AG10803 (cell line): ENCODE data around the gene MPPED2.
A peak's percentile ranks its signal among the peaks of the same experiment; 100 is the strongest.

Experiments used
- DNase-seq: peaks from one replicate; pipeline ENCODE4 v3.0.0; 2010; ENCODE audit warnings: low read depth
- H3K4me3 ChIP-seq: 2 replicates; pipeline ENCODE4 v1.5.1; 2011; ENCODE audit warnings: mild to moderate bottlenecking, low read length, control low read depth
- TF ChIP-seq, protein P1 (sequence below): conservative IDR thresholded peaks from 2 replicates; pipeline ENCODE4 v1.5.1; 2011; ENCODE audit warnings: mild to moderate bottlenecking, low read length, control low read depth, inconsistent platforms

MPPED2 gene

DNA sequence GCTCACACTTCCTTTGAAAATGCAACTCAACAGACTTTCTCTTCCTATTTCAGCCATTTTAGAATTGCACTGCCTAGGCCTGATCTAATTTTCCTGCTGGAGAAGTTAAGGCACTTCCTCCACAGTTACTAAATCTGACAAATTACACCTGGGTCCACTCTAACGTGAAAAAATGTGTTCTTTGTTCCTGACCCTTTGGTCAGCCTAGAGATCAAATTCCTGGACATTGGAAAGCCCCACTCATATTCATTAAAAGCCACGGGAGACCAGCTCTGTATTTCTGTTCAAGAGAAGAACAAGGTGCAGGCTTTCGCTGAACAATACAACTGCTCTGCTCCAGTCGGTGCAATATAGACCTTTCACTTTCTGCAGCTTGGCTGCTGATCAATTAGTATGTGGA lies 96.6 kb downstream of the MPPED2 start:
- H3K4me3 ChIP-seq: no peak overlapping the region
- DNase-seq: no peak
- TF ChIP-seq, protein P1, sequence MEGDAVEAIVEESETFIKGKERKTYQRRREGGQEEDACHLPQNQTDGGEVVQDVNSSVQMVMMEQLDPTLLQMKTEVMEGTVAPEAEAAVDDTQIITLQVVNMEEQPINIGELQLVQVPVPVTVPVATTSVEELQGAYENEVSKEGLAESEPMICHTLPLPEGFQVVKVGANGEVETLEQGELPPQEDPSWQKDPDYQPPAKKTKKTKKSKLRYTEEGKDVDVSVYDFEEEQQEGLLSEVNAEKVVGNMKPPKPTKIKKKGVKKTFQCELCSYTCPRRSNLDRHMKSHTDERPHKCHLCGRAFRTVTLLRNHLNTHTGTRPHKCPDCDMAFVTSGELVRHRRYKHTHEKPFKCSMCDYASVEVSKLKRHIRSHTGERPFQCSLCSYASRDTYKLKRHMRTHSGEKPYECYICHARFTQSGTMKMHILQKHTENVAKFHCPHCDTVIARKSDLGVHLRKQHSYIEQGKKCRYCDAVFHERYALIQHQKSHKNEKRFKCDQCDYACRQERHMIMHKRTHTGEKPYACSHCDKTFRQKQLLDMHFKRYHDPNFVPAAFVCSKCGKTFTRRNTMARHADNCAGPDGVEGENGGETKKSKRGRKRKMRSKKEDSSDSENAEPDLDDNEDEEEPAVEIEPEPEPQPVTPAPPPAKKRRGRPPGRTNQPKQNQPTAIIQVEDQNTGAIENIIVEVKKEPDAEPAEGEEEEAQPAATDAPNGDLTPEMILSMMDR: no peak

DNA sequence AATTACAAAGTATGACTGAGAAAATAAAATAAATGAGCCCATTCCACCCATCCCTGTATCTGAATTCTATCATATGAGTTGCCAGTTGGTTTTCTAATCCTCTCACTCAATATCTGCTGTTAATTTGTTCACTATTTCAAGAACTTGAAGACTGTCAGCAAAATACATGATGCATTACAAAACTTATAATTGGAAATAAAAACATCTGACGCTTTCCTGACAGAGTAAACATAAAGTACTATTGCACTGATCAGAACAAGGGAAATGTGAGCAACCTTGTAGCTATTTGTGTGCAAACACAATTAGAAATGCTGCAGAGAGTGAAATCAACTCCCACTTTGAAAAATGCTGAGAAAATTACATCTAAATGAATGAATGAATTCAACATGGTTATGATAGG lies 97.1 kb downstream of the MPPED2 start:
- no peak for DNase-seq
- TF ChIP-seq, protein P1: no peak
- H3K4me3 ChIP-seq: no peak overlapping the region

DNA sequence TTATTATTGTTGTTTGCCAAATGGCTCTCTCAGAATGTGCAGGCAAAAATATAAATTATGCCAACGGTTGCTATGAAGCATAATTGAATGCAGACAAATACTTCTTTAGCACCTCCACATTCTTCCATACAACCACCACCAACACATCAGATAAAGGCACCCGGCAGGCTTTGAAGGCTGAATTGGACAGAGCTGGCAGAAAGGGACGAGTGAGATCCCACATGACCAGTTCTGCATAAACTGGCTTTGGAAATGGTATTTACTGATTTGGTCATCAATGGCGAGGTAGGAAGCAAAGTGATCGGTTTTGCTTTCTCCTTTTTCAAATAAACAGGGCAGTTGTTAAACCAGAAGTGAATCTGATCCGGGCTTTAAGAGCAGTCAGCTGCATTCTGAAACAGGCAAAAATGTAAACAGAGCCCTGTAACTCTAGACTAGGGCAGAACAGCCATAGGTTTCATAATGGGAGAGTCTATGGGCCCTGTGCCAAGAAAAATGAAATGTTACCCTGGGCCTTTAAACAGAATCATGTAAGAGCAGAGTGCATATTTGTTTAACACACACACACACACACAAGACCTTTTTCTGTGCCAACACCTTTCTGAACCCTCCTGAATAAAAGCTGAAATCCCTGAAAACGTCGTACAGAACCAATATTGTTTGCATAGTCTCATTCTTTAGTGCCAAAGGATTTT lies 97.7 kb downstream of the MPPED2 start:
- peak; percentile 6 for DNase-seq
- H3K4me3 ChIP-seq: no peak overlapping the region
- TF ChIP-seq, protein P1: no peak

DNA sequence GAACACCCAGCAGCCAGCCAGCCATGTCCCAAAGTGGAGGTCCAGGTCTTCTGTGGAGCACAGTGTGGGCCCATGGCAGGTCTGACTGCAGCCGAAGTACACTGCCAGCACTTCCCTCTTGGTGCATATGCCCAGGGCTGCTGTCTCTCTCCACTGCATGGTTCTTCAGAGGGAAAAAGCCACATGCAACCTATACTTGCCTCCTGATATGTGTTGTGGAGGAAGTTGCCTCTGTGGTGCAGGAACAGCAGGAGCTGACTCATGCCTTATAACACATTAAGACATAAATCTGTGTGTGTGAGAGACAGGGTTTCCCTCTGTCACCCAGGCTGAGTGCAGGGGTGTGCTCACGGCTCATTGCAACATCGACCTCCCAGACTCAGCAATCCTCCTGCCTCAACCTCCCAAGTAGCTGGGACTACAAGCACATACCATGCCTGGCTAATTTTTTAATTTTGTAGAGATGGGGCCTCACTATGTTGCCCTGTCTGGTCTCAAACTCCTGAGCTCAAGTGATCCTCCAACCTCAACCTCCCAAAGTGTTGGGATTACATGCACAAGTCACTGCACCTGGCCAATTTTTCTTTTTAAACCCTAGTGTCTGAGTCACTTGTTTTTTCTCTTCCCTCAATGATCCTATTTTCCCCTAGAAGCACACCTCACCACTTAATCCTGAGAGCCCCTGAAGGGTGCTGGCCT lies 98.8 kb downstream of the MPPED2 start:
- no peak for DNase-seq
- no peak overlapping the region for H3K4me3 ChIP-seq
- TF ChIP-seq, protein P1: no peak

DNA sequence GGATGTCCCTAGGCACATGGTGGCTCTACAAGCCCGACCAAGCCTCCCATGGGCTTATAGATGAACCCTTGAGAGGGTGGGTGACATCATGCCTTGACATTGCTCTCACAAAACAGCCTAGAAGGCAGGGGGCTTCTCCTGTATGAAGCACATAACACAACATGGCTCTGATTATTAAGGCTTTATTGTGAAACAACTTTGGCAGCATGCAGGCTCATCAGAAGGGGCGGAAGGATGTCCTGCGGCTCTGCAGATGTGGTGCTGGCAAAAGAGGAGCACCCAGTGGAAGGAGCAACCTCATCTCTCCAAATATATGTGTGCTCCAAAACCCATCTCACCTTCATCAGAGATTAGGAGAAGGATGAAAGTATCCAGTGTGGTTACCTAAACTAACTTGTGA lies 100.4 kb downstream of the MPPED2 start:
- H3K4me3 ChIP-seq: no peak overlapping the region
- TF ChIP-seq, protein P1: no peak
- no peak for DNase-seq

DNA sequence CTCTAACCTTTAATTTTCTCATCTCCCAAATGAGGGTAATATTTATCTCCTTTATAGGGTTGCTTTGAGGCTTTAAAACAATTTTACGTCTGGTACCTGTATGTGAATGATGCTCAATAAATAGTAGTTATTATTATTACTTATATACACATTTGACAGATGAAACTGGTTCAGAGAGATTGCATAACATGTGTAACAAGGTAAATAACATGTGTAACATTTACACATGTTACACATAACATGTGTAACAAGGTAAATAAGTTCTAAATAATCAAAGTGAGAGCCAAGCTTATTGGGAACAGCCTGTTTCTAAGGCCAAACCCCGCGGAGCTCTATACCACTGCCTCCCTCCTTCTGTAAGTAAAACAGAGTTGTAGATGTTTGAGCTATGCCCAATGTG lies 100.9 kb downstream of the MPPED2 start:
- TF ChIP-seq, protein P1: no peak
- no peak for DNase-seq
- H3K4me3 ChIP-seq: no peak overlapping the region

DNA sequence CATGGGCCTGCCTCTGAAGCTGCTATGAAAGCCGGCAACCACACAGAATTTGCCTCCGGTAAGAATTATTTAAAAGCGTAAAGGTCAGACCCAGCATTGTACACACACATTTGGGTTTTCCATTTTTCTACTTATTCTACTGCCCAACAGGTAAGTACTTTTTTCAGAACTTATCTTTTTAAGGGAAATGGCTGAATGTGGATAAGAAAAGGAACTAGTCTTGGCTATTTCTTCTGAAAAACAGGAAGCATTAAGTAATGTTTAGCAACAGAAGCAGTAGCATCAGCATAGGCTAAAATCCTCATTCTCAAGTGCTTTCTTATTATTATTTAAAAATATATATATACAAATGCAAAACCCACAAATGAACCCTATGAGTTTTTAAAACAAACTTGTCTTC lies 103.1 kb downstream of the MPPED2 start:
- TF ChIP-seq, protein P1: no peak
- H3K4me3 ChIP-seq: no peak overlapping the region
- no peak for DNase-seq
